GM10847 (cell line): ENCODE data around the gene ZCCHC24.

Experiments used
- POLR2A ChIP-seq: IDR thresholded peaks from 2 replicates; pipeline ENCODE4 v1.6.1; 2011; ENCODE audit not compliant: insufficient read length; ENCODE audit errors: extremely low read depth

Gene ZCCHC24

GRCh38 chr10:79415736-79416577 lies 29.5 kb downstream of the ZCCHC24 start:
- TF ChIP-seq POLR2A, result no peak

DNA sequence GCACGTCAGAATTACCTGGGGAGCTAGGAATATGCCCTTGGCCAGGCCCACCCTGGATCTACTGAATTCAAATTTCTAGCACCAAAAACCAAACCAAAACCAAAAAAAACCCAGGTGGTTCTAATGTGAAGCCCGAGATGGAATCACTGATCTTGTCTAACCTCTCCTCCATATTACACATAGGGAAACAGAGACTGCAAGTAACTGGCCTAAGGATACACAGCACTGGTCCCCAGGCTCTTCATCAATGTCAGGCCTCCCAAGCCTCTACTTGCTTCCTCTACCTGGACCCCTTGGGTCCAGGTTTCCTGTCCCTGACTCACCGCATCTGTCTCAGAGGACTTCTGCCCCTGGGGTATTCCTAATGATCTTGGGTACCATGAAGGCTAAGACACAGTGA lies 30.7 kb downstream of the ZCCHC24 start:
- TF ChIP-seq POLR2A, result no peak

- TF ChIP-seq POLR2A, result no peak
Observed at GRCh38 chr10:79413196-79413595, 32.2 kb downstream of the ZCCHC24 start.

DNA sequence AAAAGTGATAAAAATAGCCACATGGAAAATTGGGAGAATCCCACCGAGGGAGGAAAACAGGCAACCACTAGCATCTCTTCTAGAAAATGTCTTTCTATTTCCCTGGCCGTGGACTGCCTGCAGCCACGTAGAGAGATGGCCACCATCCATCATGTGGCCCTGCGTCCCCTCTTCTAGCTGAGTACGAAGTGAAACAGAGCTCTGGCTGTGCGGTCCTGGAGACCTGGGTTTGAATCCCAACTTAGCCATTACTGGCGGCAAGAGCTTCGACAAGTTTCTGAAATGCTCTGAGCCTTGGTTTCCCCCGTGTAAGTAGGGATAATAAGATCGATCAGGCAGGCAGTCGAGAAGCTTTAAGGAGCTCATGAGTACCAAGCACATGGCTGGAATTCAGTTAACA lies 32.9 kb downstream of the ZCCHC24 start:
- no peak for TF ChIP-seq POLR2A

DNA sequence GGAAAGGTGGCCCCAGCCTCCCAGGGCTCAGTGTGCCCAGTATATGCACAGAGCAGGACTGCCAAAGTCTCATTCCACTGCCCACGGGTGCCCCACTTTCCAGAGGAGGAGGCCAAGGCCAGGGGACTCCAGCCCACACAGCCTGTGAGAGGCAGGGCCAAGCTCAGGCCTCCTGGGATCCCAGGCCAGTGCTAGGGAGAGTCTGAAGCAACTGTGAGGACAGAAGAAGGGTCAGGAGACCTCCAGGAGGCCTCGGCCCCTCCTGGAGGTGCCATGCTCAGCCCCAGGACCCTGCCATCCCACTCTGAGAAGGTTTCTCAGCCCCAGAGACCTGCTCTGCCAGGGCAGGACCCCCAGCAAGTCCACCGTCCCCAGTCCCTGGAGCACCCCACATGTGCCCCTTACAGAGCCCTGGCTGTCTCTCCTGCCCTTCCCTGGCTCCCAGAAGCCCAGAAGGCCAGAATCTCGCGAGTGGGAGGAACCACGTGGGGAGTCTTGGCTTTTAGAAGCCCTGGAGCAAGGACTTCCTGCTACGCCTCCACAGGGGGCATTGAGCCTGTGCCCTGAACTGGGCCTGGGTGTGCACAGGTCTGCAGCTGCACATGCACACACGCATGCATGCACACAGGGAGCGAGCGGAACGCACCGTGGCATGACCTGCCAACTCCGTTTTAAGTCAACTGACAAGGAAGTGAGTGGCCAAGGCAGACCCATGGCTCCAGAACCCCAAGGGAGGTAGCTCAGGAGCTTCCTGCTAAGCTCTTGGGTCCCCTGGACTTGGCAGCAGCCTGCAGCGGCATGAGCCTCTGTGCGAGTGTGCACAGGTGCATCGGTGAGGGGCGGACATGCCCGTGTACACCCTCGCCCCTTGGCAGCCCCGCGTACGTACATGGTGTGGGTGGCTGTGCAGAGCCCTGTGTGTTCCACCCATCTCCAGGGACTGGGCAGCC lies 33.6 kb downstream of the ZCCHC24 start:
- no peak for TF ChIP-seq POLR2A

DNA sequence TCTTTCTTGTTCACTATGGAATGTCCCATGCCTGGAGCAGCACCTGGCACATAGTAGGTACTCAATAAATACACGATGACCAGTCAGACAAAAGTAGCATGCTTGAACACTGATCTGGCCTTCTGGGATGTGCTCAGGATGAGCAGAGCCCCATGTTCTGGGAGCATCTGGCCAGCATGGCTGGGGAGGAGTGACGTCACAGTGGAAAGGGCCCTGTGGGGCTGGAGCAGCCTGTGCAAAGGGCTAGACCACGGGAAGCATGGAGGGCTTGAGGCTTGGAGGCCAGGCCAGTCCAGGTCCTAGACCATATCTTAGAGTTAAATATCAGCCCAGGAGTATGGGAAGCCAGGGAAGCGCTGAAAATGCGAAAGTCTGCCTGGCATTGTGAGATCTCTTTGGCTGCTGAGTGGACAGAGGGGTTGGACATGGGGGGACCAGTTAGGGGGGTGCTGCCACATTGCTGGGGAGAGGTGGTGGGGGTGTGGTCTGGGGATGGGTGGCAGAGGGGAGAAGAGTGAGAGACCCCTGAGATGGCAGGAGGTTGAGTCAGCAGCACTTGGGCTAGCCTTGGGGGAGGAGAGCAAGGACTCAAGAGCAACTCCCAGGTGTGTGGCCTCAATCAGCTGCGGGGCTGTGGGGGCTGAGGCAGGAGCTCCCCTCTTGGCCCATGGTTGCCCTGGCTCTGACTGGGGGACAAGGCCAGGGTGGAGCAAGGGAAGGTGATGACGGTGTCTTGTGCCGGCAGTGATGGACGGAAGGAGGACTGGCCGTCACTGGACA lies 34.9 kb downstream of the ZCCHC24 start:
- TF ChIP-seq POLR2A, result no peak

DNA sequence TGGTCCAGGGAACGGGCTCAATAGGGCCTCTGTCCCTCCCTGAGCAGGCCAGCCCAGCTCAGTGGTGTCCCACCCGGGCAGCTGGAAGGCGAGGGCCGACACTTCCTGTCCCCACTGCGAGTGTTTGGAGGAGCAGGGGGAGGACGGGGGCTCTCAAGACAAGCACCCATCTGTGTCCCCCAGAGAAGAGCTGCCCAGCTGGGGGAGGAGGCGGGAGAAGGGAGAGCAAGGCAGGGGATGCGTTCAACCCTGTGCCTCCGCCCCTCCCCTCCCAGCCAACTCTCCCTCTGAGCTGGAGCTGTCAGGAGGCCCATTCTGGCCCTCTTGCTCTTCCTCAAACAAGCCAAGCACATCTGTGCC lies 35.7 kb downstream of the ZCCHC24 start:
- TF ChIP-seq POLR2A, result no peak

GRCh38 chr10:79409038-79409725 lies 36.2 kb downstream of the ZCCHC24 start:
- no peak for TF ChIP-seq POLR2A

DNA sequence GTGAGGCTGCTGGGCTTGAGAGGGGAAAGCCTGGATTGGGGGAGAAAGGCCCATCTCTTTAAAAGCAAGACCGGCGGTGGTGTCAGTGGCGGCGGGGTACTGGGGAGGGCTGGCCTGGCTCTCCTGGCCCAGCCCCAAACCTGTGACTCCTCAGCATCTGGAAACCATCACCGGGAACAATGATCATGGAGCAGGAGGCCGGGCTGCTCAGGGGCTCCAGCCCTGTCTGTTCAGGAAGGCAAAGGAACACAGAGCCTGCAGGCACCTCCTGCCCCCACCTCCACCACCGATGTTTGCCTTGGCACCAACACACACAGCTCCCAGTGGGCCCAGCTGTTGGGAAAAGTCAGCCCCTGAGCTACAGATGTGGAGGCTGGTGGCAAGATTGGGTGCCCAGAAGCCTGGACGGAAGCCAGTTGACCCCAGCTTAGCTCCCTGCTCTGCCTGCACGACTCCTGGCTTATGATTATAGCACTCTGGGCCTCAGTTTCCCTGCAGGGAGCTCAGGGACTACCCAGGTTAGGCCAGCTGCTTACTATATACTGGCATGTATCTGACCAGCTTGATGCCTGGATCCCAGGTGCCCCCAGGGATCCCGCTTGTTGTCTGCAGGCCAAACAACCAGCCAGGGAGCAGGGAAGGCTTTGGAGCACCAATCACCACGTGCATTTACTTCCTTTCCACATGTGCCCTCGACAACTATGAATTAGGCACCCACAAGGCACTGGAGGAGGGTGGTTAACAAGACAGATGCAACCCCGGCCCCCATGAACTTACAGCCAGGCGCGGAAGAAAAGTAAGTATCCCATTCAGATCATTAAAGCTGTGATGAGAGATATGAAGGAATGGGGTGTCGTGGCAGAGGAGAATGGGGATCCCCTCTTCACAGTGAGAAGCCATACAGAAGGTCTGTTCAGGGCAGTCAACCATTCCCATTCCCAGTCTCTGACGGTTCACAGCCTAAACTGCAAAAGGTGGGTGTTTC lies 37.3 kb downstream of the ZCCHC24 start:
- no peak for TF ChIP-seq POLR2A

GRCh38 chr10:79407423-79407796 lies 38.0 kb downstream of the ZCCHC24 start:
- no peak for TF ChIP-seq POLR2A

DNA sequence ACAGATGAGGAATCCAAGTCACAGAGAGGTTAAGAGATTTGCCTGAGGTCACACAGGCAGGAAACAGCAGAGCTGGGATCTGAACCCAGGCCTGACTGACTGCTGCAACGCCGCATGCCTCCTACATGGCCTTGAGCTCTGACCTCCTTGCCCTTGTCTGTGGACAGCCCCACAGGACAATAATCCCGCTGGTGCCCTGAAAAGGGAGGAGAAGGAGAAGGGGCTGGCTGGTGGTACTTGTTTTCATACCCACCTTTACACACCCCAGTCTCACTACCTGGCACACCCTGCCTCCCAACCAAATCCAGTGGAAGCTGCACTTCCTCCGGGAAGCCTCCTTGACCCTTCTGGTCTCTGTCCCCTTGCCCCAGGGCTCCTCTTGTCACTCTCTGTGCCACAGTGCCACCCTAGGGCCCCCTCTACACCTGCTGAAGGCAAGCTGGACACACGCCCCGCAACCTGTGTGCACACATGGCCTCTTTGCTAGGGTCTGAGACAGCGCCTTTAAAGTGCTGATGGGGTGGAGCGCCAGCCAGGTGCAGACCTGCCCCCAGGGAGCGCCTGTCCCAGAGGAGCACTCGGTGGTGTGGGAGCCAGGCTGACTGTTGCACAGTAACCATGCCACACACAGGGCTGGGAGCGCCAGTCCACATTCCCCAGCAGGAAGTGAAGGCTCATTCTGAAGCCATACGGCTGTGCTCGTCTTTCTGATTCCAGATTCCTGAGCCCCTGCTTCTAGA lies 38.6 kb downstream of the ZCCHC24 start:
- TF ChIP-seq POLR2A, result no peak

GRCh38 chr10:79405995-79406515 lies 39.4 kb downstream of the ZCCHC24 start:
- no peak for TF ChIP-seq POLR2A
